Omental fat pad (tissue), 4 donors: ENCODE results near the gene LRRC26. TPM values are rescaled to one million over a fixed set of nuclear protein-coding genes. Genes with fewer than 3 reads are reported as not detected.

Experiments
- ATAC-seq: fragments of 150-250 bp; one replicate; pipeline ENCODE4 v1.9.1; 2016; ENCODE audit warnings: mild to moderate bottlenecking, moderate library complexity; ENCODE audit not compliant: low FRiP score
- DNase-seq: peaks from one replicate; pipeline ENCODE4 v3.0.0-alpha.2; 2019; ENCODE audit warnings: low spot score
- total RNA-seq, 4 donors: library from RNA; depleted of rRNA; stranded (reverse); fragments of >200 nt; gene quantifications; one replicate each; pipeline ENCODE4 v1.1.0, GENCODE V29; 2016
- TF ChIP-seq, protein P1 (sequence below), 3 donors: fragments of 450-650 bp; IDR thresholded peaks; one replicate each; pipeline ENCODE4 v1.5.1; 2016 to 2017; ENCODE audit warnings: antibody characterized with exemption in 3 of 3, mild to moderate bottlenecking in 3 of 3, moderate library complexity in 2 of 3

Gene LRRC26
- total RNA-seq, 4 donors from 2014 or later = not detected

DNA sequence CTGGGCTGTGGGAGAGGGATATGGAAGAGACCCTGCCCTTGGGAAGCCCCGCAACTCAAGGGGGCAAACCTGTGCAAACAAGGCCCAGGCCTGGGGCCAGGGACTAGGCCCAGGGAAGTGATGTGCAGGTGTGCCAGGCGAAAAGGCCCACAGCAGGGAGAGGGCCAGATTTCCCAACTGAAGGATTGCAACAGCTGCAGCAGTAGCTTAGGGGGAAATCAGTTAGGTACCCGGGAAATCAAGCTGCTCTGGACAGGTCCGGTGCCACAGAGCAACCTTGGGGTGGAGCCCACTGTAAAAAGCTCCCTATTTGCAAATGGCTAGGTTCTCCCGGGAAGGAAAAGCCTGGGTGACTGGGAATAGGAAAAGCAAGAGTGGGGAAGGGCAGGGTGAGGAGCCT, 20.5 kb downstream of the LRRC26 start:
- DNase-seq (no peak), ATAC-seq (no peak)
- TF ChIP-seq, protein P1, sequence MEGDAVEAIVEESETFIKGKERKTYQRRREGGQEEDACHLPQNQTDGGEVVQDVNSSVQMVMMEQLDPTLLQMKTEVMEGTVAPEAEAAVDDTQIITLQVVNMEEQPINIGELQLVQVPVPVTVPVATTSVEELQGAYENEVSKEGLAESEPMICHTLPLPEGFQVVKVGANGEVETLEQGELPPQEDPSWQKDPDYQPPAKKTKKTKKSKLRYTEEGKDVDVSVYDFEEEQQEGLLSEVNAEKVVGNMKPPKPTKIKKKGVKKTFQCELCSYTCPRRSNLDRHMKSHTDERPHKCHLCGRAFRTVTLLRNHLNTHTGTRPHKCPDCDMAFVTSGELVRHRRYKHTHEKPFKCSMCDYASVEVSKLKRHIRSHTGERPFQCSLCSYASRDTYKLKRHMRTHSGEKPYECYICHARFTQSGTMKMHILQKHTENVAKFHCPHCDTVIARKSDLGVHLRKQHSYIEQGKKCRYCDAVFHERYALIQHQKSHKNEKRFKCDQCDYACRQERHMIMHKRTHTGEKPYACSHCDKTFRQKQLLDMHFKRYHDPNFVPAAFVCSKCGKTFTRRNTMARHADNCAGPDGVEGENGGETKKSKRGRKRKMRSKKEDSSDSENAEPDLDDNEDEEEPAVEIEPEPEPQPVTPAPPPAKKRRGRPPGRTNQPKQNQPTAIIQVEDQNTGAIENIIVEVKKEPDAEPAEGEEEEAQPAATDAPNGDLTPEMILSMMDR (IDR thresholded peaks at IDR 0.05) = no peak

DNA sequence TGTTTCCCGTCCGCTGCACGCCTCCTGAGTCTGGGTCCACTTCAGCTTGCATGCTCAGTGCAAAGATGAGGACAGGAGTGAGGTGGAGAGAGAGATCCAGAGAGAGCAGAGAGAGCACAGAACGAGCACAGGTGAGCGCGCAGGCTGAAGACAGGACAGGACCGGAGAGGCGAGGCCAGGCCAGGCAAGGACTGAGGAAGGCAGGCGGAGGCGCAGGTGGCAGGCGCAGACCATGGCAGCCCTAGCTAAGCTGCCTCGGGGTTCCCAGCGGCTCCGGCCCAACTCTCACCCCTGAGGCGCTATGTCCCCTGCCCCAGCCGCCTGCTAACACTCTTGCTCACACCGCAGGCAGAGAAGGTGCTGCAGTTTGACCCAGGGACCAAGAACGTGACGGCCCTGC, 21.2 kb downstream of the LRRC26 start:
- TF ChIP-seq, protein P1 (IDR thresholded peaks at IDR 0.05) = no peak
- DNase-seq (no peak), ATAC-seq (no peak)

DNA sequence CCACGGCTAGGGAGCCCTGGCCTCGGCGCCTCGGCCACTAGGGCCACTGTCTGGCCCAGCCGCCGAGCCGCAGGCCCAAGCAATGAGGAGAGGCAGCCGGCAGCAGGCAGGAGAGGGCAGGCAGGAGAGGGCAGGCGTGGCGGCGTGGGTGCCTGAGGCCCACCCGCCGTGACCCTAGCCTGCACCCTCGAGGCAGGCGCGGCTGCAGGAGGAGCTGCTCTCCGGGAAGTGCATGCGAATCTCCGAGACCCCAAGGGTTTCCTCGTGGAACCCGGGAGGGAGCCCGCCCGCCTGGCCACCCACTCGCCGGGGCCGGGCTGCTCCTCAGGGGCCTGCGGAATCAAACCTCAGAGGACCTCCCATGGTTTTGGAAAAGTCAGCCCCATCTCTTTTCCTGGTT, 21.6 kb downstream of the LRRC26 start:
- ATAC-seq (no peak), DNase-seq (no peak)
- TF ChIP-seq, protein P1 (IDR thresholded peaks at IDR 0.05) = no peak

DNA sequence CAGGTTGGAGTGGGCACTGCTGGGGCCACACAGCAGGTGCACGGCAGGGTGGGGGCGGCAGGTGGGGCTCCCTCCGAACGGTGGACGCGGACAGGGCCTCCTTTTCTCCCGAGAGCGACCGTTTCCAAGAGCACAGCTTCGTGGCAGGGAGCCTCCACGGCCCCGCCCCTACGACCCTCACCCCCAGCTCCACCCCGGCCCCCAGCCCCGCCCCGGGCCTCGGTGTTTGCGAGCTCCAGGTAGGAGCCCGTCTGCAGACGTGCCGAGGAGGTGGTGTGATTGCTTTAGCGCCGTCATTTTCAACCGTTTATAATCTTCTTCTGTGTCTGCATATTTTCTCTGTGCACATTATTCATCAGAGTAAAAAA, 22.1 kb downstream of the LRRC26 start:
- DNase-seq = no peak
- TF ChIP-seq, protein P1 (IDR thresholded peaks at IDR 0.05) = no peak
- ATAC-seq = no peak

DNA sequence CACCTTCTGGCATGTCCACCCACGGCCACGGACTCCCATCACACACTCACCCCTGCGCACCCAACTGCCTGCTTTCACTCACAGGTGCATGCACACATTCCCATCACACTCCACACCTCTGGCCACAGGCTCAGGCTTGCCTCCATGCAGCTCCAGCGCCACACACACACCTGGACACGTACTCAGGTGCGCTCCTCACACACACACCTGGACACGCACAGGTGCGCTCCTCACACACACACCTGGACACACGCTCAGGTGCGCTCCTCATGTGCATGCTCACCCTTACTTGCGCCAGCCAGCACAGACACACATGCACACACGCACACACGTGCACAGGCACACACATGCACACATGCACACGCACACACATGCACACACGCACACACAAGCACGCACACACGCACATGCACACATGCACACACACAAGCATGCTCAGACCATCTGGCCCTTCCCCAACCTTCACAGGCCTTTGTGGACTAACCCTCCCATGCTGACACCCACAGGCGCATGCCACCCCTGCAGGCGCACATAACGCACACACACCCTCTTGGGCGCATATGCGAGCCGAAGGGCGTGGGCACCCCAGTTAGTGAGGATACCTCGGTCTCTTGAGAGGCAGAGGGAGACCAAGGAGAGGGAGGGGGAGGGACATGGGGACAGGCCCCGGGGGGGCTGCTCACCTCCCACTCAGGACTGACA, 22.6 kb downstream of the LRRC26 start:
- DNase-seq = no peak
- TF ChIP-seq, protein P1 (IDR thresholded peaks at IDR 0.05) = no peak

DNA sequence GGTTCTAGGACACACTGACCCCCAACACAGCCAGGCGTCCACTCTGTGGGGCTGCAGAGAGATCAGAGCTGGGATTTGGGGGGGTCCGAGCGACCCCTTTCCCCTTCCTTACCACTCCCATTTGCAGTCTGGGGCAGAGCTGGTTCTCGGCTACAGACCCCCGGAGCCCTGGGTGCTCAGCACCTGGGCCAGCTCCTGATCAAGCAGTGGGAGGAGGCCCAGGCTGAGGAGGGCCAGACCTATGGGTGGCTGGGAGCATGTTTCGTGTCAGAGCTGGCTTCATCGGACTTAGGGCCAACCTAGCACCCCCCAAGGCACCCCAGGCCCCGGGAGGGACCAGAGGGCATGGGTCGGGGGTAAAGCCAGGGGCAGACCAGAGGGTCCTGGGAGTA, 23.3 kb downstream of the LRRC26 start:
- ATAC-seq (no peak), DNase-seq (no peak)
- TF ChIP-seq, protein P1 (IDR thresholded peaks at IDR 0.05) = no peak

More for the DNA sequence above, 22.6 kb downstream of the LRRC26 start:
- no peak for ATAC-seq
